DOHH2 (cell line): ENCODE data around the gene SPTBN2.

Experiments
- EZH2phosphoT487 ChIP-seq: fragments of 200-600 bp; sonication (generic); IDR thresholded peaks from 2 replicates; pipeline ENCODE4 v1.6.1; 2017; ENCODE audit warnings: borderline replicate concordance, mild to moderate bottlenecking, antibody characterized with exemption, low read length, moderate library complexity, mixed read lengths
- TF ChIP-seq, protein P1 (sequence below): fragments of 200-600 bp; sonication (generic); IDR thresholded peaks from one replicate; pipeline ENCODE4 v1.5.1; 2014; ENCODE audit warnings: antibody characterized with exemption, mild to moderate bottlenecking, low read depth, low read length; ENCODE audit not compliant: poor library complexity, severe bottlenecking

- TF ChIP-seq, protein P1, sequence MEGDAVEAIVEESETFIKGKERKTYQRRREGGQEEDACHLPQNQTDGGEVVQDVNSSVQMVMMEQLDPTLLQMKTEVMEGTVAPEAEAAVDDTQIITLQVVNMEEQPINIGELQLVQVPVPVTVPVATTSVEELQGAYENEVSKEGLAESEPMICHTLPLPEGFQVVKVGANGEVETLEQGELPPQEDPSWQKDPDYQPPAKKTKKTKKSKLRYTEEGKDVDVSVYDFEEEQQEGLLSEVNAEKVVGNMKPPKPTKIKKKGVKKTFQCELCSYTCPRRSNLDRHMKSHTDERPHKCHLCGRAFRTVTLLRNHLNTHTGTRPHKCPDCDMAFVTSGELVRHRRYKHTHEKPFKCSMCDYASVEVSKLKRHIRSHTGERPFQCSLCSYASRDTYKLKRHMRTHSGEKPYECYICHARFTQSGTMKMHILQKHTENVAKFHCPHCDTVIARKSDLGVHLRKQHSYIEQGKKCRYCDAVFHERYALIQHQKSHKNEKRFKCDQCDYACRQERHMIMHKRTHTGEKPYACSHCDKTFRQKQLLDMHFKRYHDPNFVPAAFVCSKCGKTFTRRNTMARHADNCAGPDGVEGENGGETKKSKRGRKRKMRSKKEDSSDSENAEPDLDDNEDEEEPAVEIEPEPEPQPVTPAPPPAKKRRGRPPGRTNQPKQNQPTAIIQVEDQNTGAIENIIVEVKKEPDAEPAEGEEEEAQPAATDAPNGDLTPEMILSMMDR = no peak
- no peak for TF ChIP-seq EZH2phosphoT487
These were observed 52.0 kb downstream of the SPTBN2 start for GRCh38 chr11:66676931-66677598.
